Germinal center (tissue), 1 donor: Measurements from ENCODE around the gene SSNA1.

Experiments
- DNase-seq: peaks from one replicate; pipeline ENCODE4 v3.0.0; 2012; ENCODE audit warnings: mixed read lengths, low spot score

Gene SSNA1

GRCh38 chr9:137184881-137185660, 3.4 kb upstream of the SSNA1 start:
- no peak for DNase-seq

DNA sequence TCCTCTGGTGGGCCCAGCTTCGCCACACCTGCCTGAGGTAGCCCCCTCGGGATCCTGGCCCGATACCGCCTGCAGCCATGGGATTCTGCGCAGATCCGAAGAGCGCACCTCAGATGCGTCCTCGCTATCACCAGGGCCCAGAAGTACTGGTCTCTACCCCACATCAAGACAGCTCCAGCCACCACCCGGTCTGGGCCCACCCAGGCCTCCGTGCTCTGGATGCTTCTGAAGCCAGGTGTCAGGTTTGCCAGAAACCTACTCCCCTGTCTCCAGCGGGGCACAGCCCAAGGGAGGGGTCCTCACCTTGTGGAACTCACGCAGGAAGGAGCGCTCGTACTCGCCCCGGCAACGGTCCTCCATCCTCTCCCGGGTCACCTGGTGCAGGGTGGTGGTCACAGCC, 2.6 kb upstream of the SSNA1 start:
- no peak for DNase-seq

GRCh38 chr9:137186385-137186784, 2.1 kb upstream of the SSNA1 start:
- no peak for DNase-seq

GRCh38 chr9:137187386-137187785, 1.1 kb upstream of the SSNA1 start:
- no peak for DNase-seq

GRCh38 chr9:137188086-137188489, 388 bp upstream of the SSNA1 start:
- DNase-seq, result no peak

DNA sequence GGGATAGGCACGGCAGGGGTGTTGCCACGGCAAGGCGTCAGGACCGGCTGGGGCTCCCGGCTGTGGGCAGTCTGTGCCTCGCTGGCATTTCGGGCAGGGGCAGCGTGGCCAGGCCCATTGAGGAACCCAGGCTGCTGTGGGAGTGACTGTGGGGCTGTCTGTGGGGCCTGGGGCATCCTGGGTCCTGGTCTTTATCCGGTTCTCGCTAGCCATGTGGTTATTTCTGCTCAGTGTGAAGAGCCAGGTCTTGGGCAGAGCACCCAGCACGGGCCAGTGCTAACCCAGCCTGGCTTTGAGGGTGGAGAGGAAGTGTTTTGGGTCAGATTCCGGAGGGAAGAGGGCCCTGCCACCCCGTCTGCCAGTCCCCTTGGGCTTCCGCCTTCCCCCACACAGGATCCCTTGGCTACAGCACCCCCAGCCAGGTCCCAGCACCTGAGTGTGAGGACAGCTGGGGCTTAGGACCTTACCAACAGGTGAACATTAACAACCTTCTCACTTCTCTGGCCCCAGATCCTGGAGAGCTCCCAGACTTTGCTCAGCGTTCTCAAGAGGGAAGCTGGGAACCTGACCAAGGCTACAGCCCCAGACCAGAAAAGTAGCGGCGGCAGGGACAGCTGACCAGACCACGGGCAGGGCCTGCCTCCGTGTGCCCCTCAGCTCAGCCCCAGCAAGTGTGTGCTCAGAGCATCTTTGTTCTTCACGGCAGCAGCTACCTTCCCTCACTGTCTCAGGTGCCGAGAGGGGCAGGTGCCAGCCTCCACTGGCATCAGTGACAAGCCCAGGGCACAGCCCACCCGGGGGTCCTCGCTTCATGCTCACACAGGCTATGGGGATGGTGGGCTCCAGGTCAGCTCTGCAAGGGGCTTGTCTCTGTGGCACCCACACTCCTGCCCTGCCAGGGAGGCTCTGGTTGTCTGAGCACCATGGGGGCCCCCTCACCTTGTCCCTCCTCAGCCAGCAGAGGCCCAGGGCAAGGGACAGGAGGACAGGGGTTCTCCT, 1.1 kb downstream of the SSNA1 start:
- no peak for DNase-seq

DNA sequence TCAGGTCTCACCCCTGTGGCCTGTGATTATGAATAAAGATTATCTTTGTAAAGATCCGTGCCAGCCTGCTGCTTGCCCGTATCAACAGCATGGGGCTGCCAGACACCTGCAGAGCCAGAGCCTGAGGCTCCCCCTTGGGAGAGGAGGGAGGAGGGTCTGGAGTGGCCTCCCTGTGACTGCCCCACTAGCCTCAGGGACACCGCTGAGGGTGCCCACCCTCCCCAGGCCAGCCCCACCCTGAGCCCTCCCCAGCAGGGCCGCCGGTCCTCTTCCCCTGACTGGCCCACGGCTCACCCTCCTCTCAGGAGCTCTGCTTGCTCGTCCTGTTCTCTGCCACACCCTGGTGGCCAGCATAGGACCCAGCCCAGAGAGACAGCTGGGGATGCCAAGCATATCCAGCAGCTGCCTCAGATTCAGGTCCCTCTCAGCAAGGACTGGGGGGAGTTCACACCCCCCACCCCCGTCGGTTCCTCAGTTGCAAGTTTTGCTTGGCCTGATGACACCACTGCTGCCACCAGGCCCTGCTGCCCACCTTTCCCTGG, 1.9 kb downstream of the SSNA1 start:
- DNase-seq, result no peak

GRCh38 chr9:137191245-137191644, 2.8 kb downstream of the SSNA1 start:
- DNase-seq, result no peak

DNA sequence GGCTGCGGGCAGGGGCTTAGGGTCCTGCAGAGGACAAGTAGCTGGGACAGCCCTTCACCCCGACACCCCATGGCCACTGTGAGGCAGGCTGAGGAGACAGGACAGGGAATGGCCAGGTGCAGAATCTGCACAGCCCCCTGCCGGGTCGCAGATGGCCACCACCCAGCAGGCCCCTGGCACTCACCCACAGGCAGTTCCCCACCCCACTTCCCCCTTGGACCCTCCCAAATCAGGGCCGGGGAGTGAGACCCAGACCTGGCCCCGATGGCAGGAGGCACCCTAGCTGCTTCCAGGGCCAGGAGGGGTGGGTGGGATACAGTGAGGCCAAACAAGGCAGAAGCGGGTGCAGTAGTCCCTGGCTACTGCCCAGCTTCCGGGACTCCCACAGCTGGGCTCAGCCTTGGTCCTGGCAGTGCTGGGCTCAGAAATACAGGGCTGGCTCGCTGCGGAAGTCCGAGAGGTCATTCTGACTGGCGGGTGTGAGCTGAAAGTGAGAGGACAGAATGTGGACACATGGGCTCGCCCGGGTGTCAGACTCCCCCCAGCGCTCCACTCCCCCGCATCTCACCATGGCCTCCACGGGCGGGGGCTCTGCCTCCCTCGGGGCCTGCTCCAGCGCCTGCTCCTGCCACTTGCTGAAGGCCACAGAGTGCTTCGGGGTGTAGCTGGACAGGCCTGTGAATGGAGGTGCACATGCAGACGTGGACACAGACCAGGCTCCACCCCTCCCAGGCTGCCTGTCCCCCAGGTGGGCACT, 3.4 kb downstream of the SSNA1 start:
- DNase-seq, result no peak

- no peak for DNase-seq
Measured at GRCh38 chr9:137192448-137192780, 3.9 kb downstream of the SSNA1 start.

- DNase-seq, result no peak
Measured at GRCh38 chr9:137192859-137193258, 4.4 kb downstream of the SSNA1 start.

- no peak for DNase-seq
Measured at GRCh38 chr9:137193771-137194170, 5.3 kb downstream of the SSNA1 start.

DNA sequence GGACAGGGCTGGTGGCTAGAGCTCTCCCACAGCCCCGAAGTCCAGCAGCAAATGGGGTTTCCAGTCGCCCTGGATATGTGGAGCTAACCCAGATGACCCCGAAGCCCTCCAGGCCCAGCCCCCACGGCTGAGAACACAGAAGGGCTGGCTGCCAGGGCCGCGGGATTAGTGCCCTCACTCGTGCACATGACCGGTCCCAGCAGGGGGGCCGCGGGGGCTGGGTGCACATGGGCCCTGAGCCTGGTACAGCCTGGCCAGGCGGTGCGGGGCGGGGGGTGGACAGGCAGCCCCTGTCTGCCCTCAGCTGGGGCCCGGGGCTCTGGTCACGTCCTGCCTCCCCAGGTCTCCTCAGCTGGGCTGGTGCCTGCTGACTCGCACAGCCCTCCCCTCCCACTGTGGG, 5.9 kb downstream of the SSNA1 start:
- no peak for DNase-seq

GRCh38 chr9:137194909-137195308, 6.4 kb downstream of the SSNA1 start:
- no peak for DNase-seq

DNA sequence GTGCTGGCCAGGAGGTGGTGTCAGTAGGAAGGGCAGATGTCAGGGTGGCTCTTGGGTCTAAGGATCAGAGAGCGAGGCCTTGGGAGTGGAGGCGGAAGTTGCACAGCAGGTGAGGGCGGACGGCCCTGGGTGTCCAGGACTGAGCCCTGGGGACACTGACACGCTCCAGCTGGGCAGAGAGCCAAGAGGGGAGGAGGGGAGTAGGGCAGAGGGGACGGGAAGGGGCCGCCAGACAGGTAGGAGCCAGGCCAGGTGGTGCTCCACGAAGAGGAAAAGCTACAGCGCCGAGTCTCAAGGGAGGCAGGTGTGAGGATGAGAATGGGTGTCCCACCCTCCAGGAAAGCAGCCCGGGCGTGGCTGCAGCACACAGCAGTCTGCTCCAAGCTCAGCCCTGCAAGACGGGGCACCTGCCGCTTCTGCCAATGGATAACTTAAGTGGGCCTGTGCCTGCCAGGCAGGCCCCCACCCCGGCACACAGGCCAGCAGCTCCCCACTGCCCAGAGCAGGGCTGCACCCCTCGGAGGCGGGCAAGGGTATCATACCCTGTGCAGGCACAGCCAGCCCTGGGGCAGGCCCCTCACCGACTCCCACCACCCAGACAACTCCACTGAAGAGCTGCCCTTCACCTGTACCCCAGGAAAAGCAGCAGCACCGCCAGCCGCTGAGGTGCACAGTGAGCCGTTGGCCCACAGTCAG, 7.2 kb downstream of the SSNA1 start:
- DNase-seq, result no peak

DNA sequence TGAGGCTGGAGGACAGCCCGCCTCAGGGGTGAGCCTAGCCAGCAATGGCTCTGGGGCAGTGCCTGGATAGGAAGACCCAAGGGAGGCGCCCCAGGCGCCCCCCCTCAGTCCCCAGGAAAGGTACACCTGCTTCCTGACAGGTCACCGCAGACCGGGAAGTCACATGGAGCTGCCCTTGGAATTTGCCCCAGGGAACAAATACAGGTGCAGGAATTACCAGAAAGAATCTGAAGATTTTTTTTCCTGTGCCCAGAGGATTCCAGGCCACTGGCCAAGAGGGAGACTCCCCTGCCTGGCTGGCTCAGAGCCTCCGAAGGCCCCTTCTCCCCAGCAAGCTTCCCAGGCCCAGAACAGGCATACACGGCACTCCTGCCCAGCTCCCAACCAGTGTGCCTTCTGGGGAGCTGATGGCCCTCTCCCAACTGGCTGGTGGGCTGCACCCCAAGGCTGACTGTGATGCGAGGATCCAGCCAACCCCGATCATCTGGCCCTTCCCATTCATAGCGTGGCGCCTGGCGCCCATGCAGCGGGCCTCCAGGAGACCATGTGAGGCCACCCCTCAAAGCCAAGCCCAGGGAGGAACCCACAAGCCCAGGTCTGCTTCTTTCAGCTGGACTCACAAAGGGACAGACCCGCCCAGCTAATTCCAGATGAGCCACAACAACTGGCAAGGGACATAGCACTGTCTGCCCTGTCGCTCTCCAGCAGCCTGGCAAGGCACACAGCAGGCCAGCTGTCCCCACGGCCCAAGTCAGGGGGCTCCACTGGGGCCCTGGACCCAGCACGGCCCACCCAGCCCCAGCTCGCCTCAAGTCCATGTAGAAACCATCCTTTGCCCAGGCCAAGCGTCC, 9.8 kb downstream of the SSNA1 start:
- DNase-seq, result no peak

GRCh38 chr9:137198902-137199283, 10.4 kb downstream of the SSNA1 start:
- no peak for DNase-seq

- DNase-seq, result no peak
Measured at GRCh38 chr9:137199411-137200121, 11.1 kb downstream of the SSNA1 start.

DNA sequence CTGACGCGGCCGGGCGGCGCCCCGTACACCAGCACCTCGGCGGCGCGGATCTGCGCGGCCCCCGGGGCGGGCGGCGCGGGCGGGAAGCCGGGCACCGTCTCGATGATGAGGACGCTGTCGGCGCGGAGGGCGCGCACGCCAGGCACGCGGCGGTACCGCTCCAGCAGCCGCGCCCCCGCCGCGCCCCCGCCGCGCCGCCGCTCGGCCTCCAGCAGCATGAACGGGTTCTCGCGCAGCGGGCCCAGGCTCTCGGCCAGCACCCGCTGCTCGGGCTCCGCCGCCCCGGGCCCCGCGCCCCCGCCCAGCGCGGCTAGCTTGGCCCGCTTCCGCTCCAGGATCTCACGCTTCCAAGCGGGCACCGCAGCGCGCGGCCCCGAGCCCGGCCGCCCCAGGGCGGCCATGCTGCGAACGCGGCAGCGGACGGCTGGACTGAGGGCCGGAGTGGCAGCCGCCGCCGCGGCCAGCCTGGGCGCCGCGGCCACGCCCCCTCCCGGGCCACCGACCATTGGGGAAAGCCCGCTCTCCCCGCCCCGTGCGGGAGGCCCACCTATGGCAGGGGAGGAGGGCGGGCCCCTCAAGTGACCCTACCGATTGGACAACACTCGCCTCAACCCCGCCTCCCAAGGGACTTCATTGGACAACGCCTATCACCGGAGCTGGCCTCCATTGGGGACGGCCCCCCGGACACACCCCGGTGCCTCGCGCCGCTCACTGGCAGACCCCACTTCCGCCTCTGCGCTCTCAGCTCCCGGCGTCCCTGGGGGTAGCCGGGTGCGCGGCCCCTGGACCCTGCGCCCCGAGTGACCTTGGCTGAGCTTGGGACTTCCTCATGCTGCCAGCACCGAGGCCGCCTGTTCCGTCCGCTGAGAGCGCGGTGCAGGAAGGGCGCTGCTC, 12.1 kb downstream of the SSNA1 start, which contains the start of gene TPRN:
TPRN (minus strand) TSS at position 431 of the 894 bp plus-strand sequence; CDS start at position 401, 30 bp downstream.
- DNase-seq, result peak; percentile 100
